GM21737 (cell line): ENCODE data around the gene AXIN2.
"Not testable (repeated sequence)": the region's sequence is repeated elsewhere in the genome, so short reads cannot be mapped to it uniquely, and the experiment has no call there.

ENCODE experiments used
- ATAC-seq: cut with Tn5 transposase; IDR thresholded peaks from one replicate; pipeline ENCODE4 v1.9.1; 2021; ENCODE audit warnings: mild to moderate bottlenecking, moderate library complexity; ENCODE audit not compliant: unreplicated experiment

The AXIN2 gene

GRCh38 chr17:65537845-65538674 lies 23.4 kb downstream of the AXIN2 start:
- ATAC-seq = no peak

GRCh38 chr17:65537343-65537844 lies 24.1 kb downstream of the AXIN2 start:
- no peak for ATAC-seq

- ATAC-seq = no peak
Observed at GRCh38 chr17:65536573-65537342, 24.7 kb downstream of the AXIN2 start.

- ATAC-seq = no peak
Observed at GRCh38 chr17:65535777-65536572, 25.5 kb downstream of the AXIN2 start.

GRCh38 chr17:65533852-65534457 lies 27.5 kb downstream of the AXIN2 start:
- ATAC-seq = no peak

- no peak for ATAC-seq
Observed at GRCh38 chr17:65533056-65533745, 28.2 kb downstream of the AXIN2 start.

- ATAC-seq = no peak
Observed at GRCh38 chr17:65532101-65532890, 29.2 kb downstream of the AXIN2 start.

- no peak for ATAC-seq
Observed at GRCh38 chr17:65531256-65532100, 30.0 kb downstream of the AXIN2 start.

- ATAC-seq = no peak
Observed at GRCh38 chr17:65530523-65531255, 30.8 kb downstream of the AXIN2 start.

- no peak for ATAC-seq
Observed at GRCh38 chr17:65529761-65530522, 31.5 kb downstream of the AXIN2 start.

GRCh38 chr17:65529040-65529633 lies 32.3 kb downstream of the AXIN2 start:
- ATAC-seq = no peak

- ATAC-seq = no peak
Observed at GRCh38 chr17:65527857-65528591, 33.4 kb downstream of the AXIN2 start.

- ATAC-seq = no peak
Observed at GRCh38 chr17:65527381-65527780, 34.1 kb downstream of the AXIN2 start.

- ATAC-seq = not testable (repeated sequence)
Observed at GRCh38 chr17:65526854-65527253, 34.6 kb downstream of the AXIN2 start.

- ATAC-seq = no peak
Observed at GRCh38 chr17:65523853-65524664, 37.4 kb downstream of the AXIN2 start.
